HepG2 (cell line): Measurements from ENCODE around the gene RFX2. TPM values are rescaled to one million over a fixed set of nuclear protein-coding genes. Genes with fewer than 3 reads are reported as not detected.

ENCODE experiments used
- ARHGAP35 ChIP-seq: sonication (generic); formaldehyde crosslinking; IDR thresholded peaks from 2 replicates; pipeline ENCODE4 v1.9.0; 2022; ENCODE audit warnings: mild to moderate bottlenecking, inconsistent platforms, moderate library complexity, missing genetic modification reagents, borderline replicate concordance
- ATF3 ChIP-seq: sonication (generic); formaldehyde crosslinking; IDR thresholded peaks from 2 replicates; pipeline ENCODE4 v1.4.0; 2020; ENCODE audit warnings: missing genetic modification reagents
- ELF4 ChIP-seq: sonication (generic); formaldehyde crosslinking; IDR thresholded peaks from 2 replicates; pipeline ENCODE4 v1.5.0; 2020; ENCODE audit warnings: missing genetic modification reagents, mild to moderate bottlenecking, moderate library complexity, borderline replicate concordance
- ISX ChIP-seq: sonication (generic); formaldehyde crosslinking; conservative IDR thresholded peaks from 2 replicates; pipeline ENCODE4 v1.5.0; 2020; ENCODE audit warnings: missing genetic modification reagents
- KLF15 ChIP-seq: sonication (generic); formaldehyde crosslinking; IDR thresholded peaks from 2 replicates; pipeline ENCODE4 v1.8.1; 2023; ENCODE audit warnings: borderline replicate concordance, mild to moderate bottlenecking, inconsistent platforms, missing genetic modification reagents, mixed read lengths
- MXD1 ChIP-seq: sonication (generic); formaldehyde crosslinking; IDR thresholded peaks from 2 replicates; pipeline ENCODE4 v1.4.0; 2020; ENCODE audit warnings: mild to moderate bottlenecking, missing genetic modification reagents
- MXD4 ChIP-seq: IDR thresholded peaks from 2 replicates; pipeline ENCODE4 v1.6.1; 2016; ENCODE audit warnings: mild to moderate bottlenecking, missing biosample characterization, missing genetic modification reagents
- NFYB ChIP-seq: sonication (generic); formaldehyde crosslinking; IDR thresholded peaks from 2 replicates; pipeline ENCODE4 v1.4.0; 2020; ENCODE audit warnings: missing genetic modification reagents
- RBM22 ChIP-seq: fragments of 200-400 bp; formaldehyde crosslinking; optimal IDR thresholded peaks from 2 replicates; pipeline ENCODE3; 2017; ENCODE audit warnings: mild to moderate bottlenecking, low read length, moderate library complexity
- ZNF362 ChIP-seq: sonication (generic); formaldehyde crosslinking; IDR thresholded peaks from 2 replicates; pipeline ENCODE4 v1.4.0; 2020; ENCODE audit warnings: missing genetic modification reagents, mild to moderate bottlenecking, borderline replicate concordance
- ZNF572 ChIP-seq: sonication (generic); formaldehyde crosslinking; IDR thresholded peaks from 2 replicates; pipeline ENCODE4 v1.5.1; 2020; ENCODE audit warnings: mild to moderate bottlenecking, missing genetic modification reagents
- ZSCAN9 ChIP-seq: IDR thresholded peaks from 2 replicates; pipeline ENCODE4 v1.6.1; 2016; ENCODE audit warnings: borderline replicate concordance
- polyA plus RNA-seq, 8 experiments: library from polyadenylated mRNA; depleted of rRNA in 3 of 8; stranded (reverse) in 7 of 8; unstranded in 1 of 8; fragments of >200 nt; fragmentation: Illumina TruSeq in 4 of 8; extraction: Trizol in 4 of 8; gene quantifications; 2 replicates each; pipeline versions ENCODE4 v1.2.1 to v1.2.3, GENCODE V29; 2011 to 2016; ENCODE audit warnings: low read depth in 4 of 8, missing spikeins in 1 of 8, mixed read lengths in 1 of 8; ENCODE audit not compliant: insufficient read depth in 1 of 8
- total RNA-seq, 5 experiments: library from RNA; depleted of rRNA; stranded (reverse); fragments of >200 nt; fragmentation: Illumina TruSeq; extraction: Trizol; gene quantifications; 2 replicates each; pipeline ENCODE4 v1.2.3, GENCODE V29; 2016; ENCODE audit warnings: low read depth in 1 of 5
- TF ChIP-seq, protein P1 (sequence below): sonication (generic); formaldehyde crosslinking; IDR thresholded peaks from 2 replicates; pipeline ENCODE4 v1.4.0; 2020; ENCODE audit warnings: missing genetic modification reagents
- TF ChIP-seq, protein P2 (sequence below): sonication (generic); formaldehyde crosslinking; conservative IDR thresholded peaks from 2 replicates; pipeline ENCODE4 v1.8.1; 2023; ENCODE audit warnings: missing genetic modification reagents
- TF ChIP-seq, protein P3 (sequence below): IDR thresholded peaks from 2 replicates; pipeline ENCODE4 v1.6.1; 2018; ENCODE audit warnings: missing genetic modification reagents
- TF ChIP-seq, protein P4 (sequence below): sonication (generic); formaldehyde crosslinking; IDR thresholded peaks from 2 replicates; pipeline ENCODE4 v1.4.0; 2020; ENCODE audit warnings: missing genetic modification reagents, borderline replicate concordance

RFX2 gene
- total and polyA plus RNA-seq, 2 of the 13 experiments (the other 11 are each of a cell fraction or from before 2014, with no cell fraction given): 2.8 to 3.3 TPM

DNA sequence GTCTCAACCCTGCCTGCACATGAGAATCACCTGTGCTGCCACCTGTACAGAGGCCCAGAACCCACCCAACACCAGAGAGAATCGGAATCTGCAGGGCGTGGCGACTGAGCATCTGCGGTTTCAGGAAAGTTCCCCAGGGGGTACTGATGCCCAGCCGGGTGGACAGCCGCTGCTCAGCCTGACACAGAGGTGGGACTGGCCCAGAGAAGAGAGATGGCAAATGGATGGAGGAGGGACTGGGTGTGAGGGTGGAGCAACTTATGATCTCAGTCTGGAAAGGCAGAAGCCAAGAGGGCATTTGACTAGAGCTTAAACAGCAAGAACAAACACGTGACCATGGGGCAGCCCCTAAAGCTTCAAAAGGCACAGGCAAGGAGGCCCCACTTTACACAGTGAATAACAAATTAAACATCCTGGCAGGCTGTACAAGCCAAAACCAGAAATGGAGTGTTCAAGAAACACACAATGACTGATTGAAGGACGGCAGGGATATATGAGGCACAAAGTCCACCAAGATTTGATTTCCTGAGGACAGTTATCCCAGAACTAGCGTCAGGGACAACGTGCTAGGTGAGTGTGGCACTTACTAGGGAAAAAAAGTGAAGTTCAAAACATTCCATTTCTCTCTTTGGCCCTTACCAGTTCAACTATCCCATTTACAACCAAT is 135.4 kb downstream of the RFX2 start (continued):
- TF ChIP-seq, protein P1, sequence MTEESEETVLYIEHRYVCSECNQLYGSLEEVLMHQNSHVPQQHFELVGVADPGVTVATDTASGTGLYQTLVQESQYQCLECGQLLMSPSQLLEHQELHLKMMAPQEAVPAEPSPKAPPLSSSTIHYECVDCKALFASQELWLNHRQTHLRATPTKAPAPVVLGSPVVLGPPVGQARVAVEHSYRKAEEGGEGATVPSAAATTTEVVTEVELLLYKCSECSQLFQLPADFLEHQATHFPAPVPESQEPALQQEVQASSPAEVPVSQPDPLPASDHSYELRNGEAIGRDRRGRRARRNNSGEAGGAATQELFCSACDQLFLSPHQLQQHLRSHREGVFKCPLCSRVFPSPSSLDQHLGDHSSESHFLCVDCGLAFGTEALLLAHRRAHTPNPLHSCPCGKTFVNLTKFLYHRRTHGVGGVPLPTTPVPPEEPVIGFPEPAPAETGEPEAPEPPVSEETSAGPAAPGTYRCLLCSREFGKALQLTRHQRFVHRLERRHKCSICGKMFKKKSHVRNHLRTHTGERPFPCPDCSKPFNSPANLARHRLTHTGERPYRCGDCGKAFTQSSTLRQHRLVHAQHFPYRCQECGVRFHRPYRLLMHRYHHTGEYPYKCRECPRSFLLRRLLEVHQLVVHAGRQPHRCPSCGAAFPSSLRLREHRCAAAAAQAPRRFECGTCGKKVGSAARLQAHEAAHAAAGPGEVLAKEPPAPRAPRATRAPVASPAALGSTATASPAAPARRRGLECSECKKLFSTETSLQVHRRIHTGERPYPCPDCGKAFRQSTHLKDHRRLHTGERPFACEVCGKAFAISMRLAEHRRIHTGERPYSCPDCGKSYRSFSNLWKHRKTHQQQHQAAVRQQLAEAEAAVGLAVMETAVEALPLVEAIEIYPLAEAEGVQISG (CRISPR knock-in tag): 0 out of 2 replicates have a peak, but pooled peaks have one; percentile 31
- TF ChIP-seq NFYB (no peak), ZSCAN9 (CRISPR knock-in tag) (no peak), ZNF572 (0 out of 2 replicates have a peak, but pooled peaks have one; percentile 55), MXD4 (CRISPR knock-in tag) (no peak), ISX (CRISPR knock-in tag) (no peak), RBM22 (no peak), KLF15 (CRISPR knock-in tag) (no peak), MXD1 (CRISPR knock-in tag) (no peak), ELF4 (no peak), ARHGAP35 (CRISPR knock-in tag) (no peak), ATF3 (no peak), ZNF362 (CRISPR knock-in tag) (peak; percentile 49; the same call in 1 of the 2 replicates)
- TF ChIP-seq, protein P2, sequence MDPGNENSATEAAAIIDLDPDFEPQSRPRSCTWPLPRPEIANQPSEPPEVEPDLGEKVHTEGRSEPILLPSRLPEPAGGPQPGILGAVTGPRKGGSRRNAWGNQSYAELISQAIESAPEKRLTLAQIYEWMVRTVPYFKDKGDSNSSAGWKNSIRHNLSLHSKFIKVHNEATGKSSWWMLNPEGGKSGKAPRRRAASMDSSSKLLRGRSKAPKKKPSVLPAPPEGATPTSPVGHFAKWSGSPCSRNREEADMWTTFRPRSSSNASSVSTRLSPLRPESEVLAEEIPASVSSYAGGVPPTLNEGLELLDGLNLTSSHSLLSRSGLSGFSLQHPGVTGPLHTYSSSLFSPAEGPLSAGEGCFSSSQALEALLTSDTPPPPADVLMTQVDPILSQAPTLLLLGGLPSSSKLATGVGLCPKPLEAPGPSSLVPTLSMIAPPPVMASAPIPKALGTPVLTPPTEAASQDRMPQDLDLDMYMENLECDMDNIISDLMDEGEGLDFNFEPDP (CRISPR knock-in tag): no peak
- TF ChIP-seq, protein P3, sequence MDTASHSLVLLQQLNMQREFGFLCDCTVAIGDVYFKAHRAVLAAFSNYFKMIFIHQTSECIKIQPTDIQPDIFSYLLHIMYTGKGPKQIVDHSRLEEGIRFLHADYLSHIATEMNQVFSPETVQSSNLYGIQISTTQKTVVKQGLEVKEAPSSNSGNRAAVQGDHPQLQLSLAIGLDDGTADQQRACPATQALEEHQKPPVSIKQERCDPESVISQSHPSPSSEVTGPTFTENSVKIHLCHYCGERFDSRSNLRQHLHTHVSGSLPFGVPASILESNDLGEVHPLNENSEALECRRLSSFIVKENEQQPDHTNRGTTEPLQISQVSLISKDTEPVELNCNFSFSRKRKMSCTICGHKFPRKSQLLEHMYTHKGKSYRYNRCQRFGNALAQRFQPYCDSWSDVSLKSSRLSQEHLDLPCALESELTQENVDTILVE (CRISPR knock-in tag): no peak; the same call in 1 of the 2 replicates
- TF ChIP-seq, protein P4, sequence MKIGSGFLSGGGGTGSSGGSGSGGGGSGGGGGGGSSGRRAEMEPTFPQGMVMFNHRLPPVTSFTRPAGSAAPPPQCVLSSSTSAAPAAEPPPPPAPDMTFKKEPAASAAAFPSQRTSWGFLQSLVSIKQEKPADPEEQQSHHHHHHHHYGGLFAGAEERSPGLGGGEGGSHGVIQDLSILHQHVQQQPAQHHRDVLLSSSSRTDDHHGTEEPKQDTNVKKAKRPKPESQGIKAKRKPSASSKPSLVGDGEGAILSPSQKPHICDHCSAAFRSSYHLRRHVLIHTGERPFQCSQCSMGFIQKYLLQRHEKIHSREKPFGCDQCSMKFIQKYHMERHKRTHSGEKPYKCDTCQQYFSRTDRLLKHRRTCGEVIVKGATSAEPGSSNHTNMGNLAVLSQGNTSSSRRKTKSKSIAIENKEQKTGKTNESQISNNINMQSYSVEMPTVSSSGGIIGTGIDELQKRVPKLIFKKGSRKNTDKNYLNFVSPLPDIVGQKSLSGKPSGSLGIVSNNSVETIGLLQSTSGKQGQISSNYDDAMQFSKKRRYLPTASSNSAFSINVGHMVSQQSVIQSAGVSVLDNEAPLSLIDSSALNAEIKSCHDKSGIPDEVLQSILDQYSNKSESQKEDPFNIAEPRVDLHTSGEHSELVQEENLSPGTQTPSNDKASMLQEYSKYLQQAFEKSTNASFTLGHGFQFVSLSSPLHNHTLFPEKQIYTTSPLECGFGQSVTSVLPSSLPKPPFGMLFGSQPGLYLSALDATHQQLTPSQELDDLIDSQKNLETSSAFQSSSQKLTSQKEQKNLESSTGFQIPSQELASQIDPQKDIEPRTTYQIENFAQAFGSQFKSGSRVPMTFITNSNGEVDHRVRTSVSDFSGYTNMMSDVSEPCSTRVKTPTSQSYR: no peak
